HL-60 (cell line): ENCODE measurements around the gene GFY.

Experiments used
- POLR2AphosphoS5 ChIP-seq: IDR thresholded peaks from 2 replicates; pipeline ENCODE4 v1.6.1; 2012; ENCODE audit warnings: low read depth
- TF ChIP-seq, protein P1 (sequence below): IDR thresholded peaks from one replicate; pipeline ENCODE4 v1.5.1; 2011; ENCODE audit warnings: low read length, control low read depth, inconsistent platforms; ENCODE audit not compliant: insufficient read depth
- TF ChIP-seq, protein P2 (sequence below): IDR thresholded peaks from 2 replicates; pipeline ENCODE4 v1.6.1; 2012; ENCODE audit warnings: low read depth; ENCODE audit not compliant: insufficient replicate concordance

DNA sequence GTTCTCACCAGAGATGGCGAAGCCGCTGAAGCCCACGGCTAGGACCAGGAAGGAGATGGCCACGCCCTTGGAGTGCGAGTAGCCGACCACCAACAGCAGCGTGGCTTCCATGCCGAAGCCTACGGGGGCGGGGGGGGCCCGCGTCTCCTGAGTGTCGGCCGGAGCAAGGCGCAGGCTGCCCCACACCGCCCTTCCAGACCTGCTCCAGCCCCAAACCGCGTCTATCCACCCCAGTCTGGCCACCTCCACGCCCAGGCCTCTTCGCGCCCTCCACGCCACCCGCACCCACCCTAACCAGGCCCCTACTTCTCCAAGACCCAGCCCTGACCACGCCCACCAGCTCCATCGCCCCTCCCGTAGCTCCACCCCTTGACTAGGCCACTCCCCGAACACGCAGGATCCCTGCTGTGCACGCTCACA lies 6.2 kb downstream of the GFY start:
- TF ChIP-seq, protein P1, sequence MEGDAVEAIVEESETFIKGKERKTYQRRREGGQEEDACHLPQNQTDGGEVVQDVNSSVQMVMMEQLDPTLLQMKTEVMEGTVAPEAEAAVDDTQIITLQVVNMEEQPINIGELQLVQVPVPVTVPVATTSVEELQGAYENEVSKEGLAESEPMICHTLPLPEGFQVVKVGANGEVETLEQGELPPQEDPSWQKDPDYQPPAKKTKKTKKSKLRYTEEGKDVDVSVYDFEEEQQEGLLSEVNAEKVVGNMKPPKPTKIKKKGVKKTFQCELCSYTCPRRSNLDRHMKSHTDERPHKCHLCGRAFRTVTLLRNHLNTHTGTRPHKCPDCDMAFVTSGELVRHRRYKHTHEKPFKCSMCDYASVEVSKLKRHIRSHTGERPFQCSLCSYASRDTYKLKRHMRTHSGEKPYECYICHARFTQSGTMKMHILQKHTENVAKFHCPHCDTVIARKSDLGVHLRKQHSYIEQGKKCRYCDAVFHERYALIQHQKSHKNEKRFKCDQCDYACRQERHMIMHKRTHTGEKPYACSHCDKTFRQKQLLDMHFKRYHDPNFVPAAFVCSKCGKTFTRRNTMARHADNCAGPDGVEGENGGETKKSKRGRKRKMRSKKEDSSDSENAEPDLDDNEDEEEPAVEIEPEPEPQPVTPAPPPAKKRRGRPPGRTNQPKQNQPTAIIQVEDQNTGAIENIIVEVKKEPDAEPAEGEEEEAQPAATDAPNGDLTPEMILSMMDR = no peak
- no peak for TF ChIP-seq POLR2AphosphoS5
- TF ChIP-seq, protein P2, sequence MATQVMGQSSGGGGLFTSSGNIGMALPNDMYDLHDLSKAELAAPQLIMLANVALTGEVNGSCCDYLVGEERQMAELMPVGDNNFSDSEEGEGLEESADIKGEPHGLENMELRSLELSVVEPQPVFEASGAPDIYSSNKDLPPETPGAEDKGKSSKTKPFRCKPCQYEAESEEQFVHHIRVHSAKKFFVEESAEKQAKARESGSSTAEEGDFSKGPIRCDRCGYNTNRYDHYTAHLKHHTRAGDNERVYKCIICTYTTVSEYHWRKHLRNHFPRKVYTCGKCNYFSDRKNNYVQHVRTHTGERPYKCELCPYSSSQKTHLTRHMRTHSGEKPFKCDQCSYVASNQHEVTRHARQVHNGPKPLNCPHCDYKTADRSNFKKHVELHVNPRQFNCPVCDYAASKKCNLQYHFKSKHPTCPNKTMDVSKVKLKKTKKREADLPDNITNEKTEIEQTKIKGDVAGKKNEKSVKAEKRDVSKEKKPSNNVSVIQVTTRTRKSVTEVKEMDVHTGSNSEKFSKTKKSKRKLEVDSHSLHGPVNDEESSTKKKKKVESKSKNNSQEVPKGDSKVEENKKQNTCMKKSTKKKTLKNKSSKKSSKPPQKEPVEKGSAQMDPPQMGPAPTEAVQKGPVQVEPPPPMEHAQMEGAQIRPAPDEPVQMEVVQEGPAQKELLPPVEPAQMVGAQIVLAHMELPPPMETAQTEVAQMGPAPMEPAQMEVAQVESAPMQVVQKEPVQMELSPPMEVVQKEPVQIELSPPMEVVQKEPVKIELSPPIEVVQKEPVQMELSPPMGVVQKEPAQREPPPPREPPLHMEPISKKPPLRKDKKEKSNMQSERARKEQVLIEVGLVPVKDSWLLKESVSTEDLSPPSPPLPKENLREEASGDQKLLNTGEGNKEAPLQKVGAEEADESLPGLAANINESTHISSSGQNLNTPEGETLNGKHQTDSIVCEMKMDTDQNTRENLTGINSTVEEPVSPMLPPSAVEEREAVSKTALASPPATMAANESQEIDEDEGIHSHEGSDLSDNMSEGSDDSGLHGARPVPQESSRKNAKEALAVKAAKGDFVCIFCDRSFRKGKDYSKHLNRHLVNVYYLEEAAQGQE = no peak
